Measurements from ENCODE around the gene ACSM2B. TPM values are rescaled to one million over a fixed set of nuclear protein-coding genes. Genes with fewer than 3 reads are reported as not detected.

ACSM2B gene
- total RNA-seq, 2 donors from 2014 or later, result not detected

Other genes starting within 250 kb of the ACSM2B start
- gene GP2, start 248.9 kb downstream of the ACSM2B start, total RNA-seq, result not detected
- not detected for gene UMOD, start 223.7 kb downstream of the ACSM2B start, total RNA-seq
- not detected for gene PDILT, start 171.6 kb downstream of the ACSM2B start, total RNA-seq
- not detected for gene ACSM5, start 166.8 kb downstream of the ACSM2B start, total RNA-seq
- gene ACSM2A, start 124.8 kb downstream of the ACSM2B start, total RNA-seq, result not detected
- under 1 TPM in 1 of 2 donors, not detected in 1; 0.67 TPM for gene ACSM1, start 121.3 kb upstream of the ACSM2B start, total RNA-seq
- gene THUMPD1, start 165.5 kb upstream of the ACSM2B start, total RNA-seq, result 10 to 100 TPM; 39.6 to 43.5 TPM
- 1 to 10 TPM; 1.5 to 7.2 TPM for gene ACSM3, start 187.6 kb upstream of the ACSM2B start, total RNA-seq
- 10 to 100 TPM; 14.7 to 22.8 TPM for gene ERI2, start 230.1 kb upstream of the ACSM2B start, total RNA-seq
- 10 to 100 TPM in 1 of 2 donors, 1 to 10 TPM in 1; 8.3 to 15.8 TPM for gene REXO5, start 230.2 kb upstream of the ACSM2B start, total RNA-seq